Natural killer cell (primary cell): ENCODE data around the gene NPM3. TPM values are rescaled to one million over a fixed set of nuclear protein-coding genes. Genes with fewer than 3 reads are reported as not detected.

ENCODE experiments used
- ATAC-seq, 3 donors: fragments of 150-1000 bp in 2 of 3; fragments of 200-7000 bp in 1 of 3; cut with Tn5 transposase; 1 replicate in 1 of 3; 2 replicates in 2 of 3; pipeline ENCODE4 v1.10.0; 2021; ENCODE audit warnings: mild to moderate bottlenecking in 2 of 3, moderate library complexity in 2 of 3
- DNase-seq, 2 donors: peaks; one replicate each; pipeline versions ENCODE4 v3.0.0 to v3.0.0-alpha.2; 2013 to 2021; ENCODE audit warnings: mixed read lengths in 1 of 2
- H3K27ac ChIP-seq: one replicate; pipeline ENCODE4 v1.5.1; 2013; ENCODE audit warnings: mild to moderate bottlenecking, low read length
- H3K27me3 ChIP-seq: one replicate; pipeline ENCODE4 v1.6.1; 2013; ENCODE audit warnings: low read length; ENCODE audit not compliant: control insufficient read depth, insufficient read depth
- H3K36me3 ChIP-seq: one replicate; pipeline ENCODE4 v1.6.1; 2013; ENCODE audit warnings: low read length; ENCODE audit not compliant: control insufficient read depth, insufficient read depth
- H3K4me1 ChIP-seq: one replicate; pipeline ENCODE4 v1.6.1; 2013; ENCODE audit warnings: low read length; ENCODE audit not compliant: control insufficient read depth, insufficient read depth
- H3K4me3 ChIP-seq: one replicate; pipeline ENCODE4 v1.5.1; 2013; ENCODE audit warnings: low read length
- H3K9me3 ChIP-seq: one replicate; pipeline ENCODE4 v1.6.1; 2013; ENCODE audit warnings: low read length; ENCODE audit not compliant: control insufficient read depth, insufficient read depth
- H3K27ac Mint-ChIP-seq, 2 donors: one replicate each; pipeline ENCODE4 v1.8.0; 2022; ENCODE audit warnings: mild to moderate bottlenecking in 2 of 2, mixed read lengths in 2 of 2, moderate library complexity in 1 of 2
- H3K27me3 Mint-ChIP-seq, 2 donors: one replicate each; pipeline ENCODE4 v1.8.0; 2022; ENCODE audit warnings: low read depth in 2 of 2, mixed read lengths in 2 of 2
- H3K36me3 Mint-ChIP-seq: one replicate; pipeline ENCODE4 v1.8.0; 2022; ENCODE audit warnings: mixed read lengths
- H3K4me1 Mint-ChIP-seq, 2 donors: one replicate each; pipeline ENCODE4 v1.8.0; 2022; ENCODE audit warnings: mixed read lengths in 2 of 2
- H3K4me3 Mint-ChIP-seq: one replicate; pipeline ENCODE4 v1.8.0; 2022; ENCODE audit warnings: mild to moderate bottlenecking, moderate library complexity, mixed read lengths
- H3K9me3 Mint-ChIP-seq, 2 donors: one replicate each; pipeline ENCODE4 v1.8.0; 2022; ENCODE audit warnings: mixed read lengths in 2 of 2
- CTCF ChIP-seq: fragments of 200-600 bp; IDR thresholded peaks from one replicate; pipeline ENCODE4 v1.8.0; 2022; ENCODE audit warnings: antibody characterized with exemption
- WGBS: methylation state at CpG from one replicate; pipeline ENCODE4 v1.1.7; 2013; ENCODE audit warnings: missing lambda C conversion rate; ENCODE audit not compliant: insufficient coverage; 5-methylcytosine and 5-hydroxymethylcytosine counted together
- intact Hi-C: fragments of 100-400 bp; cut with micrococcal nuclease; formaldehyde crosslinking; loops from one replicate; pipeline ENCODE4 v1.14.2; 2022
- total RNA-seq, 4 donors: library from RNA; stranded (reverse); fragments of 120-200 nt in 1 of 4; gene quantifications; one replicate each; pipeline versions ENCODE4 v1.2.3 to v1.2.4, GENCODE V29; 2013 to 2022

NPM3 gene
- total RNA-seq, 3 donors from 2014 or later (not counting 1 experiment from before 2014, with no cell fraction given), result 8.2 to 9.0 (median 8.5) TPM

GRCh38 chr10:101763141-101763846 is 20.0 kb downstream of the NPM3 start:
- Histone ChIP-seq H3K36me3 (no peaks in the 10 kb centered on the region), H3K27me3 (no peaks in the 10 kb centered on the region), H3K4me3 (no peak overlapping the region), H3K4me1 (no peaks in the 10 kb centered on the region), H3K9me3 (no peaks in the 10 kb centered on the region), H3K27ac (no peak overlapping the region)
- H3K4me3 Mint-ChIP-seq, result no peak overlapping the region
- peaks cover 0 to 19% of the 10 kb centered on the region in 2 donors for H3K27me3 Mint-ChIP-seq
- no peaks in the 10 kb centered on the region for H3K9me3 Mint-ChIP-seq
- no peak for TF ChIP-seq CTCF
- H3K36me3 Mint-ChIP-seq, result no peaks in the 10 kb centered on the region
- no peaks in the 10 kb centered on the region for H3K4me1 Mint-ChIP-seq
- ATAC-seq (no peak), DNase-seq (no peak)
- 86% methylated on average over 10 of the region's 10 CpGs for WGBS
- H3K27ac Mint-ChIP-seq, result no peak overlapping the region
- intact Hi-C loops, result no loop called here

GRCh38 chr10:101762736-101763135 is 20.5 kb downstream of the NPM3 start:
- intact Hi-C loops, result no loop called here
- Histone ChIP-seq H3K4me1 (no peaks in the 10 kb centered on the region), H3K4me3 (no peak overlapping the region), H3K36me3 (no peaks in the 10 kb centered on the region), H3K27me3 (no peaks in the 10 kb centered on the region), H3K27ac (no peak overlapping the region), H3K9me3 (no peaks in the 10 kb centered on the region)
- WGBS, result 87% methylated on average over 5 of the region's 5 CpGs
- Mint-ChIP-seq H3K4me3 (no peak overlapping the region), H3K4me1 (no peaks in the 10 kb centered on the region), H3K9me3 (no peaks in the 10 kb centered on the region), H3K27me3 (peaks cover 0 to 19% of the 10 kb centered on the region in 2 donors), H3K27ac (no peak overlapping the region), H3K36me3 (no peaks in the 10 kb centered on the region)
- TF ChIP-seq CTCF, result no peak
- DNase-seq, result no peak
- no peak for ATAC-seq

- H3K4me3 Mint-ChIP-seq, result no peak overlapping the region
- no peak overlapping the region for H3K27ac ChIP-seq
- H3K27me3 Mint-ChIP-seq, result peaks cover 6 to 20% of the 10 kb centered on the region in 2 donors
- H3K9me3 ChIP-seq, result no peaks in the 10 kb centered on the region
- H3K4me1 Mint-ChIP-seq, result no peaks in the 10 kb centered on the region
- no peaks in the 10 kb centered on the region for H3K27me3 ChIP-seq
- no peak for DNase-seq
- TF ChIP-seq CTCF, result no peak
- H3K36me3 ChIP-seq, result no peaks in the 10 kb centered on the region
- H3K27ac Mint-ChIP-seq, result no peak overlapping the region
- no peak for ATAC-seq
- H3K9me3 Mint-ChIP-seq, result no peaks in the 10 kb centered on the region
- intact Hi-C loops, result no loop called here
- H3K4me1 ChIP-seq, result no peaks in the 10 kb centered on the region
- H3K4me3 ChIP-seq, result no peak overlapping the region
- H3K36me3 Mint-ChIP-seq, result no peaks in the 10 kb centered on the region
- 87% methylated on average over 8 of the region's 9 CpGs for WGBS
Observed at GRCh38 chr10:101761226-101761625, 22.0 kb downstream of the NPM3 start.

DNA sequence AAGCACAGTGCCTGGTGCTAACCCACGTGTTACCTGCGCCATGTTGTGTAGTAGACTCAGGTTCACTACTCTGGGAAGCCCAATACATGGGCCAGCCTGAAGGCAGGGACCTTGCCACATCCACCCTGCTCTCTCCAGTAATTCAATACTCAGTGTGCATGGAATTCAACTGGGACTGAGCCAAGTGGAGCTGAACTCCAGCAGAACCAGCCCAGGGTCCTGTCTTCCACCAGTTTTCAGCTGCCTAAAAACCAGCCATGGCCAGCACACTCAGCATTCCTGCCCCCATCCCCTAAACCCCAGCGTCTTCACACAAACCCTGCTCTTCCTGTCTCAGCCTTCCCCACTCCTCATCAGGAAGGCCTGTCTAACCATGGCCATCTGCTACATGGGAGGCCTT is 22.7 kb downstream of the NPM3 start:
- Histone ChIP-seq H3K4me3 (no peak overlapping the region), H3K4me1 (no peaks in the 10 kb centered on the region), H3K27me3 (no peaks in the 10 kb centered on the region), H3K9me3 (no peaks in the 10 kb centered on the region), H3K36me3 (no peaks in the 10 kb centered on the region), H3K27ac (no peak overlapping the region)
- 85% methylated on average over 3 of the region's 3 CpGs for WGBS
- no peaks in the 10 kb centered on the region for H3K4me1 Mint-ChIP-seq
- DNase-seq, result no peak
- peaks cover 6 to 18% of the 10 kb centered on the region in 2 donors for H3K27me3 Mint-ChIP-seq
- intact Hi-C loops, result no loop called here
- TF ChIP-seq CTCF, result no peak
- no peak overlapping the region for H3K4me3 Mint-ChIP-seq
- ATAC-seq, result no peak
- H3K27ac Mint-ChIP-seq, result no peak overlapping the region
- H3K36me3 Mint-ChIP-seq, result no peaks in the 10 kb centered on the region
- no peaks in the 10 kb centered on the region for H3K9me3 Mint-ChIP-seq
